H1 (cell line): ENCODE data around the gene PDZRN3. TPM values are rescaled to one million over a fixed set of nuclear protein-coding genes. Genes with fewer than 3 reads are reported as not detected.

Experiments used
- CTCF ChIA-PET: fragments of 300-600 bp; sonication (Branson Sonifier 250); formaldehyde crosslinking; loops from one replicate; lab custom pipeline; 2021; ENCODE audit not compliant: partially characterized antibody; lab: Charles Lee
- POLR2A ChIA-PET: fragments of 300-600 bp; sonication (Branson Sonifier 250); formaldehyde crosslinking; loops from one replicate; lab custom pipeline; 2021; ENCODE audit warnings: inconsistent platforms; ENCODE audit not compliant: partially characterized antibody; lab: Charles Lee
- DNase-seq, 2 experiments: peaks; one replicate each; pipeline versions ENCODE4 v3.0.0 to v3.0.0-alpha.2; 2010 to 2022; ENCODE audit warnings: low spot score in 2 of 2, low read depth in 1 of 2, mixed read lengths in 1 of 2
- FAIRE-seq: peaks from 2 replicates; lab custom pipeline; 2011; peaks lifted over from hg19 to GRCh38; lab: Jason Lieb, UNC
- H2AFZ ChIP-seq: 2 replicates; pipeline ENCODE4 v1.8.1; 2012; ENCODE audit warnings: low read length, inconsistent platforms
- H2AK5ac ChIP-seq: 2 replicates; pipeline ENCODE4 v1.6.1; 2013; ENCODE audit warnings: low read depth, low read length
- H2BK120ac ChIP-seq: replicated peaks from 2 replicates; pipeline ENCODE3; 2013; ENCODE audit warnings: low read depth, low read length, inconsistent platforms
- H2BK12ac ChIP-seq: 2 replicates; pipeline ENCODE4 v1.6.1; 2013; ENCODE audit warnings: low read depth, low read length
- H2BK15ac ChIP-seq: 2 replicates; pipeline ENCODE4 v1.6.1; 2013; ENCODE audit warnings: low read length
- H2BK20ac ChIP-seq: 2 replicates; pipeline ENCODE4 v1.6.1; 2013; ENCODE audit warnings: low read length
- H2BK5ac ChIP-seq: 2 replicates; pipeline ENCODE4 v1.6.1; 2013; ENCODE audit warnings: low read depth, low read length
- H3K14ac ChIP-seq: 2 replicates; pipeline ENCODE4 v1.6.1; 2013; ENCODE audit warnings: inconsistent platforms; ENCODE audit not compliant: insufficient read length
- H3K18ac ChIP-seq: 2 replicates; pipeline ENCODE4 v1.6.1; 2013; ENCODE audit warnings: low read length; ENCODE audit errors: extremely low read depth
- H3K23ac ChIP-seq: 2 replicates; pipeline ENCODE4 v1.6.1; 2013; ENCODE audit warnings: inconsistent platforms; ENCODE audit not compliant: insufficient read length
- H3K23me2 ChIP-seq: 2 replicates; pipeline ENCODE4 v1.6.1; 2013; ENCODE audit warnings: low read depth, low read length
- H3K27ac ChIP-seq: 2 replicates; pipeline ENCODE4 v1.6.1; 2011; ENCODE audit warnings: low read depth, low read length, inconsistent platforms
- H3K27me3 ChIP-seq, 4 experiments: replicated peaks in 1 of 4; 1 replicate in 1 of 4; 2 replicates in 3 of 4; pipeline versions ENCODE4 v1.6.1 to v1.8.1; 2011 to 2013; ENCODE audit warnings: low read length in 3 of 4, mild to moderate bottlenecking in 3 of 4, inconsistent platforms in 2 of 4, mixed read lengths in 2 of 4, moderate library complexity in 1 of 4; ENCODE audit not compliant: control insufficient read depth in 3 of 4, insufficient read depth in 3 of 4; ENCODE audit errors: extremely low read depth in 1 of 4
- H3K36me3 ChIP-seq, 4 experiments: 2 replicates each; pipeline versions ENCODE4 v1.6.1 to v1.8.1; 2011 to 2013; ENCODE audit warnings: mild to moderate bottlenecking in 4 of 4, low read length in 3 of 4, moderate library complexity in 2 of 4, control low read depth in 1 of 4, inconsistent platforms in 1 of 4; ENCODE audit not compliant: insufficient read depth in 4 of 4, control insufficient read depth in 2 of 4
- H3K4ac ChIP-seq: replicated peaks from 2 replicates; pipeline ENCODE3; 2013; ENCODE audit warnings: low read length, low read depth, mixed read lengths, inconsistent platforms; ENCODE audit not compliant: insufficient read length
- H3K4me1 ChIP-seq, 4 experiments: replicated peaks in 1 of 4; 1 replicate in 1 of 4; 2 replicates in 3 of 4; pipeline versions ENCODE4 v1.6.1 to v1.8.1; 2011 to 2013; ENCODE audit warnings: low read length in 3 of 4, inconsistent platforms in 2 of 4, mixed read lengths in 1 of 4; ENCODE audit not compliant: insufficient read depth in 4 of 4, control insufficient read depth in 3 of 4
- H3K4me2 ChIP-seq, 2 experiments: 2 replicates each; pipeline versions ENCODE4 v1.6.1 to v1.8.1; 2011 to 2013; ENCODE audit warnings: low read depth in 2 of 2, low read length in 2 of 2, control low read depth in 1 of 2, inconsistent platforms in 1 of 2, mild to moderate bottlenecking in 1 of 2; ENCODE audit not compliant: insufficient read depth in 1 of 2
- H3K4me3 ChIP-seq, 4 experiments: fragments of 200-600, 300-600 bp in 1 of 4; sonication (generic), shearing (Covaris generic), sonication (Bioruptor Twin) in 1 of 4; 2 replicates each; pipeline versions ENCODE4 v1.5.1 to v1.8.1; 2011 to 2016; ENCODE audit warnings: low read length in 4 of 4, low read depth in 3 of 4, control low read depth in 2 of 4, inconsistent platforms in 2 of 4, mild to moderate bottlenecking in 2 of 4, mixed read lengths in 1 of 4, moderate library complexity in 1 of 4; ENCODE audit not compliant: insufficient read depth in 2 of 4; ENCODE audit errors: extremely low read depth in 1 of 4
- H3K56ac ChIP-seq: replicated peaks from 2 replicates; pipeline ENCODE3; 2013; ENCODE audit warnings: low read depth, mild to moderate bottlenecking, mixed read lengths, low read length, inconsistent platforms; ENCODE audit not compliant: insufficient read length
- H3K79me1 ChIP-seq: 2 replicates; pipeline ENCODE4 v1.6.1; 2013; ENCODE audit warnings: low read depth, low read length, control low read depth
- H3K79me2 ChIP-seq, 2 experiments: 2 replicates each; pipeline versions ENCODE4 v1.6.1 to v1.8.1; 2012 to 2013; ENCODE audit warnings: low read length in 2 of 2, mild to moderate bottlenecking in 2 of 2, inconsistent platforms in 1 of 2; ENCODE audit not compliant: insufficient read depth in 2 of 2, control insufficient read depth in 1 of 2
- H3K9ac ChIP-seq, 4 experiments: replicated peaks in 1 of 4; 1 replicate in 1 of 4; 2 replicates in 3 of 4; pipeline versions ENCODE4 v1.6.1 to v1.8.1; 2011 to 2013; ENCODE audit warnings: low read depth in 3 of 4, low read length in 3 of 4, control low read depth in 2 of 4, mild to moderate bottlenecking in 2 of 4, moderate library complexity in 2 of 4, inconsistent platforms in 1 of 4; ENCODE audit errors: extremely low read depth in 1 of 4
- H3K9me3 ChIP-seq, 2 experiments: 2 replicates each; pipeline versions ENCODE4 v1.6.1 to v1.8.1; 2012 to 2013; ENCODE audit warnings: mild to moderate bottlenecking in 2 of 2, moderate library complexity in 2 of 2, control low read depth in 1 of 2, inconsistent platforms in 1 of 2, low read depth in 1 of 2, low read length in 1 of 2, mixed read lengths in 1 of 2; ENCODE audit not compliant: insufficient read depth in 2 of 2
- H4K20me1 ChIP-seq, 2 experiments: replicated peaks in 1 of 2; 2 replicates each; pipeline versions ENCODE3 to v1.8.1; 2011 to 2013; ENCODE audit warnings: inconsistent platforms in 2 of 2, low read length in 2 of 2, mild to moderate bottlenecking in 1 of 2; ENCODE audit not compliant: insufficient read depth in 2 of 2, control insufficient read depth in 1 of 2
- H4K5ac ChIP-seq: 2 replicates; pipeline ENCODE4 v1.6.1; 2013; ENCODE audit warnings: low read length, low read depth, mixed read lengths, inconsistent platforms; ENCODE audit not compliant: insufficient read length
- H4K8ac ChIP-seq: 2 replicates; pipeline ENCODE4 v1.8.0; 2013; ENCODE audit warnings: mild to moderate bottlenecking, moderate library complexity, low read length, inconsistent platforms; ENCODE audit not compliant: insufficient read depth; ENCODE audit errors: extremely low read depth
- H4K91ac ChIP-seq: replicated peaks from 2 replicates; pipeline ENCODE3; 2013; ENCODE audit warnings: low read length, mixed read lengths, inconsistent platforms; ENCODE audit not compliant: insufficient read length
- BCL11A ChIP-seq, 2 experiments: IDR thresholded peaks; one replicate each; pipeline ENCODE4 v1.6.1; 2011; ENCODE audit warnings: low read depth in 2 of 2, low read length in 2 of 2, mild to moderate bottlenecking in 2 of 2
- CBX5 ChIP-seq: fragments of 300-800, 300-1000 bp; sonication (generic); IDR thresholded peaks from 2 replicates; pipeline ENCODE4 v1.7.1; 2016; ENCODE audit warnings: antibody characterized with exemption, low read length, low read depth
- EGR1 ChIP-seq: IDR thresholded peaks from 2 replicates; pipeline ENCODE4 v1.6.1; 2011; ENCODE audit warnings: low read depth, low read length, borderline replicate concordance
- HDAC6 ChIP-seq: IDR thresholded peaks from one replicate; pipeline ENCODE4 v1.7.1; 2012; ENCODE audit warnings: low read depth, mild to moderate bottlenecking, inconsistent platforms, low read length, moderate library complexity
- JUN ChIP-seq: IDR thresholded peaks from 2 replicates; pipeline ENCODE4 v1.6.1; 2011; ENCODE audit warnings: low read depth, mild to moderate bottlenecking, improper control_type of control experiment, low read length
- NRF1 ChIP-seq: IDR thresholded peaks from 2 replicates; pipeline ENCODE4 v1.6.1; 2011; ENCODE audit warnings: mild to moderate bottlenecking, low read depth, low read length, improper control_type of control experiment
- POLR2A ChIP-seq, 2 experiments: IDR thresholded peaks; 1 replicate in 1 of 2; 2 replicates in 1 of 2; pipeline ENCODE4 v1.6.1; 2011; ENCODE audit warnings: low read depth in 2 of 2, low read length in 2 of 2, mild to moderate bottlenecking in 2 of 2; ENCODE audit errors: control extremely low read depth in 1 of 2
- RAD21 ChIP-seq, 2 experiments: IDR thresholded peaks in 1 of 2; conservative IDR thresholded peaks in 1 of 2; 2 replicates each; pipeline ENCODE4 v1.6.1; 2011; ENCODE audit warnings: low read depth in 2 of 2, low read length in 2 of 2, improper control_type of control experiment in 1 of 2, inconsistent platforms in 1 of 2, mild to moderate bottlenecking in 1 of 2, moderate library complexity in 1 of 2
- RXRA ChIP-seq: IDR thresholded peaks from 2 replicates; pipeline ENCODE4 v1.6.1; 2011; ENCODE audit warnings: low read depth, mild to moderate bottlenecking, low read length, moderate library complexity; ENCODE audit not compliant: insufficient read depth
- SAP30 ChIP-seq: fragments of 300-600 bp; sonication (generic); IDR thresholded peaks from 2 replicates; pipeline ENCODE4 v1.7.1; 2012; ENCODE audit warnings: low read length, moderate library complexity, mild to moderate bottlenecking, inconsistent platforms; ENCODE audit not compliant: insufficient read depth, insufficient replicate concordance
- SIX5 ChIP-seq: IDR thresholded peaks from 2 replicates; pipeline ENCODE4 v1.6.1; 2011; ENCODE audit warnings: mild to moderate bottlenecking, low read depth, low read length
- SP4 ChIP-seq: IDR thresholded peaks from 2 replicates; pipeline ENCODE4 v1.6.1; 2012; ENCODE audit warnings: low read length, inconsistent platforms
- SUZ12 ChIP-seq: fragments of 200-600 bp; sonication (generic); IDR thresholded peaks from 2 replicates; pipeline ENCODE4 v1.6.1; 2012; ENCODE audit warnings: mild to moderate bottlenecking, inconsistent platforms, low read length, moderate library complexity, mixed read lengths
- TAF7 ChIP-seq: optimal IDR thresholded peaks from 2 replicates; pipeline ENCODE3; 2011; ENCODE audit warnings: low read depth, mild to moderate bottlenecking, inconsistent platforms, low read length, moderate library complexity, borderline replicate concordance
- TCF12 ChIP-seq: IDR thresholded peaks from 2 replicates; pipeline ENCODE4 v1.6.1; 2011; ENCODE audit warnings: low read depth, mild to moderate bottlenecking, low read length
- WGBS, 2 experiments: shearing (Covaris generic) in 1 of 2; methylation state at CpG; one replicate each; pipeline versions ENCODE4 v1.1.6 to v1.1.7; 2013 to 2015; ENCODE audit warnings: low lambda C conversion rate in 2 of 2, mixed read lengths in 2 of 2, inconsistent platforms in 1 of 2, low coverage in 1 of 2, missing lambda C conversion rate in 1 of 2; ENCODE audit not compliant: insufficient replicate concordance in 2 of 2, insufficient coverage in 1 of 2, insufficient read length in 1 of 2; ENCODE audit errors: extremely low coverage in 1 of 2, missing lambda C conversion rate in 1 of 2; 5-methylcytosine and 5-hydroxymethylcytosine counted together
- polyA plus RNA-seq, 7 experiments: library from polyadenylated mRNA; depleted of rRNA in 3 of 7; stranded (reverse) in 5 of 7; unstranded in 2 of 7; fragments of >200 nt in 5 of 7; fragments of 200-250 nt in 2 of 7; gene quantifications; 1 replicate in 5 of 7; 2 replicates in 1 of 7; 4 replicates in 1 of 7; pipeline versions ENCODE4 v1.2.1 to v1.2.3, GENCODE V29; 2011 to 2013; ENCODE audit warnings: missing spikeins in 2 of 7, mixed read lengths in 2 of 7
- total RNA-seq: library from RNA; stranded (reverse); fragmentation: NEBNext Ultra II Directional; extraction: Animal tissue kit (Norgen Biotek cat#: 25700); gene quantifications from 2 replicates; pipeline ENCODE4 v1.2.1, GENCODE V29; 2021

Gene PDZRN3
- total and polyA plus RNA-seq, 2 of the 8 experiments (the other 6 are each of a cell fraction or from before 2014, with no cell fraction given) = 4.2 to 20.5 TPM

- H2BK20ac ChIP-seq = no peak overlapping the region
- H3K9ac ChIP-seq = no peak overlapping the region
- no peak overlapping the region for H3K4me2 ChIP-seq
- WGBS, 2 experiments = 90% methylated on average over 5 of the region's 5 CpGs; no CpG with 5 or more reads in 1 of the 2 experiments
- CTCF ChIA-PET = interaction anchor here (0.9 to 2.4 kb wide), 22 partner anchors 9 to 411 kb away, joined by 3 to 13 read pairs (median 4); no protein-coding TSS in a partner anchor
- no peaks in the 10 kb centered on the region for H3K36me3 ChIP-seq
- H2BK15ac ChIP-seq = 0 out of 2 replicates have a peak overlapping the region, but pooled peaks have one; percentile 19
- 0 out of 2 replicates have a peak overlapping the region, but pooled peaks have one; percentile 15 for H2AK5ac ChIP-seq
- H4K20me1 ChIP-seq = peaks cover 0 to 4% of the 10 kb centered on the region in 2 experiments
- H4K8ac ChIP-seq = no peak overlapping the region
- H2BK12ac ChIP-seq = no peak overlapping the region
- no peak overlapping the region for H3K4me3 ChIP-seq
- H3K79me2 ChIP-seq = no peaks in the 10 kb centered on the region
- no peaks in the 10 kb centered on the region; the same call in 1 of the 2 replicates for H3K79me1 ChIP-seq
- H3K4me1 ChIP-seq = peaks cover 6 to 12% (median 11%) of the 10 kb centered on the region in 4 experiments
- H3K23ac ChIP-seq = no peak overlapping the region
- no peaks in the 10 kb centered on the region for H3K23me2 ChIP-seq
- H3K27me3 ChIP-seq = peaks cover 0 to 5% (median 0%) of the 10 kb centered on the region in 4 experiments; a peak in 4 of 7 replicates
- FAIRE-seq (no peak), DNase-seq (no peak)
- no peak overlapping the region for H3K27ac ChIP-seq
- no peaks in the 10 kb centered on the region for H3K9me3 ChIP-seq
- POLR2A ChIA-PET = no interaction called here
- no peak overlapping the region for H4K5ac ChIP-seq
- H2BK5ac ChIP-seq = no peak overlapping the region
- H4K91ac ChIP-seq = peak overlapping the region; percentile 44
- no peak overlapping the region for H3K18ac ChIP-seq
- H3K4ac ChIP-seq = no peak overlapping the region
- no peak overlapping the region for H2AFZ ChIP-seq
- H3K56ac ChIP-seq = no peak overlapping the region
- no peak overlapping the region for H2BK120ac ChIP-seq
- H3K14ac ChIP-seq = no peak overlapping the region
- TF ChIP-seq TCF12 (no peak), SIX5 (no peak), RAD21 (IDR thresholded peaks at IDR 0.05 in 1 of 2, conservative IDR thresholded peaks at IDR 0.05 in 1 of 2; ENCODE audit: low read depth in 2 of 2, low read length in 2 of 2) (no peak), POLR2A (IDR thresholded peaks at IDR 0.05; ENCODE audit: control extremely low read depth in 1 of 2, low read depth in 2 of 2, low read length in 2 of 2) (no peak), RXRA (no peak), NRF1 (no peak), BCL11A (IDR thresholded peaks at IDR 0.05; ENCODE audit: low read depth in 2 of 2, low read length in 2 of 2) (no peak), SUZ12 (no peak), EGR1 (no peak), TAF7 (no peak), SAP30 (no peak), SP4 (no peak), CBX5 (no peak), JUN (no peak), HDAC6 (no peak)
These were observed 115.7 kb downstream of the PDZRN3 start for GRCh38 chr3:73509066-73509465.
